Ammon's horn (tissue), 1 donor: ENCODE measurements around the gene HOXA3.

Experiments used
- DNase-seq: peaks from one replicate; pipeline ENCODE4 v3.0.0-alpha.2; 2016; ENCODE audit warnings: low spot score

Gene HOXA3

GRCh38 chr7:27151931-27152815, at the start of gene HOXA3:
HOXA3 (minus strand) TSS chr7:27152583; CDS start chr7:27110640, 41,943 bp downstream.
- DNase-seq, result no peak

DNA sequence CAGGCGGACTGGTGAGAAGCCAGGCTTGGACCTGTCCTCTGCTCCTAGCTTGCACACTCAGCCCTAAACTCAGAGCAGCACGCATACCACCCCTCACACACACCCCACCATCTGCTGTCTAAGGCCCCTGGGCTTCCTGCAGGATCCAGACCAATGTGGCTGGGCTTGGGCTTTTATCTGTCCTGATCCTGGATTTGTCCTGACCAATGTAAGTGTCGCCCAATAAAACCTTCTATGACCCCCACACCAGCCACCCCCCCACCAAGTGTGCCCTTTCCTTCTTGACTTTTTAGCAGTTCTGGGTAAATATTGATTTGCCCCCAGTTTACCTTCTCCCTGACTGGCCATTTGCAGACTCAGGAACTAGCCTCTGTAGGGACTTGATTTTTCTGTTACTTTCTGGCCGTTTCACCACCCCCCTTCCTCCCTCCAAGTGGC, 49.2 kb upstream of the HOXA3 start:
- no peak for DNase-seq

GRCh38 chr7:27200761-27201579, 48.6 kb upstream of the HOXA3 start:
- DNase-seq, result peak; percentile 27

- no peak for DNase-seq
Measured at GRCh38 chr7:27199849-27200760, 47.7 kb upstream of the HOXA3 start, which contains the start of gene HOXA13. HOXA13 (minus strand) TSS chr7:27200091; CDS start chr7:27200077, 14 bp downstream.

- no peak for DNase-seq
Measured at GRCh38 chr7:27198871-27199801, 46.8 kb upstream of the HOXA3 start.

- DNase-seq, result no peak
Measured at GRCh38 chr7:27198138-27198841, 45.9 kb upstream of the HOXA3 start.

- DNase-seq, result no peak
Measured at GRCh38 chr7:27197137-27198042, 45.0 kb upstream of the HOXA3 start.

DNA sequence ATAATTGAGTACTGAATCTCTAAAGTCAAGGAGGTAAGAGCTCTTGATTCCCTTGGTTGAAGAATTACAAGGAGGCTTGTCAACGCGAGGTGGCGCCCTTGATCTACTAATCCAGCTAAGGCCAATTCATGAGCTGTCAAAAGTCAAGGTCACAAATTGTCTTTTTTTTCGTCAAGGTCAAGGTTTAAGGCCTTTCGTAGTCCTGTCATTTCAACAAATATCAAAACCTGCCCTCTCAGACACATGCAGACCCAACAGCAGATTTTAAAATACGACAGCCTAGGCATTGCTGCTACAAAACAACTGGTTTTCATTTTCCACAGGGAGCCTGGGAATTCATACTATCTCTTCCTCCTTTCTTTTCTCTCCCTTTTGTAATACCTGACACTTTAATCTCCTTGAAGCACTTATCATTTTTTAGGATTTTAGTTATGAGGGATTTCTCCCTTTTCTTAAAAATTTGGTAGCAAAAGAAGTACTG, 43.9 kb upstream of the HOXA3 start:
- DNase-seq, result peak; percentile 88

DNA sequence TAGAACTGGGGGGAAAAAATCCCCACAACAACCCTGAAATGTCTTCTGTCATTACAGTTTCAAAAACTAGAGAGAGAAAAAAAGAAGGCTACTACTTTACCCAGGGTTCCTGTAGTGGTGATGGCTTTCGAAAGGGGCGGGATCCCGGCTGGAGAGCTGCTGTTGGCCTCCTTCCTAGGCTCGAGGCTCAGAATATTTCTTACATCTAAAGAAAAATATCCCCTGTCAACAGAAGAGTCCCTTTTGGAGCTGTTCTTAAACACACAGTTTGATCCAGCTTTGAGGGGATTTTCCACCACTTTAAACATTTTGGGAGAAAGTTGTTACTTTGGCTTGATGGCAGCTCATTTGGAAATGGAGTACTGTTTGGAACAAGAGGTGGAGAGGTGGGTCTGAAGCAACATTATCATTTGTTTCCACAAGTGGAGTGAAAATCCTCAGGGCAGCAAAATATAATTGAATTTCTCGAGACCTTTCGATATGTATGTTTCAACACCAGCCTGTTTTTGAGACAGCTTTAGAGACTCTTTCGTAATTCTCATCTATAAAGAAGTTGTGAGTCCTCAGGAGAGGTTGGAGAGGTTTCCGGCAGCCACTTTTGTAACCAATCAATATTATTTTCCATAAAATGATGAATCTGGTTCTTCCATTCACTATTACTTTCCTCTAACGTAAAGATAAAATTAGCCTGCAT, 42.5 kb upstream of the HOXA3 start:
- no peak for DNase-seq

- DNase-seq, result no peak
Measured at GRCh38 chr7:27194002-27194352, 41.6 kb upstream of the HOXA3 start.

GRCh38 chr7:27193335-27194001, 41.1 kb upstream of the HOXA3 start:
- no peak for DNase-seq

- no peak for DNase-seq
Measured at GRCh38 chr7:27192546-27193334, 40.4 kb upstream of the HOXA3 start.

DNA sequence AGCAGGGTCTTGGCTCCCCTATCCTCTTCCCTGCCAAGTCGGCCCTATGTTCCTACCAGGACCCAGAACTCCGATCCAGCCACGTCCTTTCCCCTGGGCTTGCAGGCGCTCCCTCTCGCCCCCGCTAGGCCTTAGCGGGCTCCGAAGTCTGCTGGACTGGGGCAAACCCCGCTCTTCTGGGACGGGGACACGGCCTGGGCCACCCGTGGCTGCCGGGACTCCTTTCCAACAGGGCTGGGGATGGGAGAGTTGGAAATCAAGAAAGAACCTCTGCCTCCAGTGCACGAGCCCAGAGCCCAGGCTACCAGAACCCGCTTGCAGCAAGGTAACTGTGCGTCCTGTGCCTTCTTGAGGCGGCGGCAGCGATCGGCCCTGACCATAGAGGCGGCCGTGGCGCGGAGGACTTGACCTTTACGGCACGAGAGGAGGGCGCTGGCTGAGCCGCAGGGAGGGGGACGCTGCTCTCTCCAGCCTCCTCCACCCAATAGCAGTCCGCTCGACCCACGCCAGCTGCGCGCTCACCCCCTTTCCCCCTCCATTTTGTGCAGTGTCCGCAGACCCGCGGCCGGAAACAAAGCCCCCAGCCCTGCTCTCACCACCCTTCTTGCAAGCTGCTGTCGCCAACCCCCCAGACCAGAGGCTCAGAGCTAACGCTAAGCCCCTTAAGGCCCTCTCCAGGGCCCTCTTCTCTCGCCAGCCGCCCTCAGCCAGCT, 39.6 kb upstream of the HOXA3 start:
- no peak for DNase-seq

- DNase-seq, result no peak
Measured at GRCh38 chr7:27191161-27191731, 38.9 kb upstream of the HOXA3 start.

GRCh38 chr7:27189997-27190748, 37.8 kb upstream of the HOXA3 start:
- no peak for DNase-seq
